Keratinocyte (primary cell): ENCODE measurements around the gene SLC36A3. TPM values are rescaled to one million over a fixed set of nuclear protein-coding genes. Genes with fewer than 3 reads are reported as not detected.

Experiments
- DNase-seq: peaks from one replicate; pipeline ENCODE4 v3.0.0-alpha.2; 2011; ENCODE audit warnings: low read depth, missing footprints, low spot score
- FAIRE-seq: peaks from 2 replicates; lab custom pipeline; 2011; peaks lifted over from hg19 to GRCh38; lab: Jason Lieb, UNC
- H2AFZ ChIP-seq: 2 replicates; pipeline ENCODE4 v1.6.0; 2012; ENCODE audit warnings: low read length, control low read depth, inconsistent platforms; ENCODE audit not compliant: control insufficient read depth
- H3K27ac ChIP-seq: 2 replicates; pipeline ENCODE4 v1.5.1; 2011; ENCODE audit warnings: low read length; ENCODE audit not compliant: control insufficient read depth, insufficient read depth
- H3K27me3 ChIP-seq: 3 replicates; pipeline ENCODE4 v1.6.0; 2011; ENCODE audit warnings: low read length; ENCODE audit not compliant: control insufficient read depth, insufficient read depth; ENCODE audit errors: extremely low read depth
- H3K36me3 ChIP-seq, 2 experiments: 2 replicates in 1 of 2; 3 replicates in 1 of 2; pipeline ENCODE4 v1.5.1; 2011; ENCODE audit warnings: low read length in 2 of 2, mild to moderate bottlenecking in 1 of 2; ENCODE audit not compliant: control insufficient read depth in 2 of 2, insufficient read depth in 2 of 2; ENCODE audit errors: extremely low read depth in 1 of 2
- H3K4me1 ChIP-seq: 3 replicates; pipeline ENCODE4 v1.5.1; 2011; ENCODE audit warnings: low read length; ENCODE audit not compliant: control insufficient read depth, insufficient read depth; ENCODE audit errors: extremely low read depth
- H3K4me2 ChIP-seq: 3 replicates; pipeline ENCODE4 v1.6.0; 2011; ENCODE audit warnings: low read depth, low read length; ENCODE audit not compliant: control insufficient read depth, insufficient read depth; ENCODE audit errors: extremely low read depth
- H3K4me3 ChIP-seq, 3 experiments: fragments of 200-600 bp in 1 of 3; sonication (generic) in 1 of 3; 2 replicates in 2 of 3; 3 replicates in 1 of 3; pipeline ENCODE4 v1.5.1; 2011 to 2016; ENCODE audit warnings: low read length in 3 of 3, mild to moderate bottlenecking in 3 of 3, control low read depth in 2 of 3, inconsistent platforms in 1 of 3, low read depth in 1 of 3, mixed read lengths in 1 of 3, mixed run types in 1 of 3, moderate library complexity in 1 of 3; ENCODE audit not compliant: control insufficient read depth in 2 of 3, insufficient read depth in 2 of 3; ENCODE audit errors: extremely low read depth in 1 of 3
- H3K79me2 ChIP-seq: 2 replicates; pipeline ENCODE4 v1.6.0; 2012; ENCODE audit warnings: low read length; ENCODE audit not compliant: control insufficient read depth, insufficient read depth
- H3K9ac ChIP-seq: 3 replicates; pipeline ENCODE4 v1.6.0; 2011; ENCODE audit warnings: low read length; ENCODE audit not compliant: control insufficient read depth, insufficient read depth; ENCODE audit errors: extremely low read depth
- H3K9me1 ChIP-seq: 3 replicates; pipeline ENCODE4 v1.6.0; 2011; ENCODE audit warnings: low read length; ENCODE audit not compliant: control insufficient read depth, insufficient read depth; ENCODE audit errors: extremely low read depth
- H3K9me3 ChIP-seq: 2 replicates; pipeline ENCODE4 v1.5.1; 2012; ENCODE audit warnings: low read depth, low read length; ENCODE audit not compliant: control insufficient read depth
- H4K20me1 ChIP-seq: 3 replicates; pipeline ENCODE4 v1.6.0; 2011; ENCODE audit warnings: low read length; ENCODE audit not compliant: control insufficient read depth, insufficient read depth; ENCODE audit errors: extremely low read depth
- EZH2 ChIP-seq: IDR thresholded peaks from one replicate; pipeline ENCODE4 v1.6.1; 2012; ENCODE audit warnings: inconsistent platforms, mild to moderate bottlenecking, low read length, moderate library complexity
- dilution Hi-C: fragments of 300-500 bp; cut with MboI; formaldehyde crosslinking; loops from one replicate; pipeline ENCODE4 v1.7.0; 2020; ENCODE audit warnings: low sequenced_read_pairs; ENCODE audit not compliant: extremely low pct_ligation_motif_present
- polyA plus RNA-seq, 5 experiments: library from polyadenylated mRNA; depleted of rRNA in 3 of 5; stranded (reverse) in 3 of 5; stranded (forward) in 1 of 5; unstranded in 1 of 5; fragments of >200 nt; gene quantifications; 1 replicate in 1 of 5; 2 replicates in 3 of 5; 3 replicates in 1 of 5; pipeline versions ENCODE4 v1.2.1 to v1.2.3, GENCODE V29; 2011 to 2012; ENCODE audit warnings: missing spikeins in 2 of 5, low read depth in 1 of 5, low replicate concordance in 1 of 5
- TF ChIP-seq, protein P1 (sequence below), 3 experiments: IDR thresholded peaks in 1 of 3; conservative IDR thresholded peaks in 1 of 3; optimal IDR thresholded peaks in 1 of 3; 2 replicates in 2 of 3; 3 replicates in 1 of 3; pipeline versions ENCODE3 to v1.5.1; 2011; ENCODE audit warnings: low read length in 3 of 3, mild to moderate bottlenecking in 3 of 3, moderate library complexity in 2 of 3, control low read depth in 1 of 3, inconsistent platforms in 1 of 3; ENCODE audit not compliant: insufficient read depth in 2 of 3; ENCODE audit errors: extremely low read depth in 1 of 3

Gene SLC36A3
- polyA plus RNA-seq, 1 donor (not counting 4 experiments of a cell fraction or from before 2014, with no cell fraction given), result not detected

GRCh38 chr5:151348789-151349188, 45.2 kb upstream of the SLC36A3 start:
- no peak for DNase-seq
- FAIRE-seq, result no peak
- dilution Hi-C loops, result no loop called here

GRCh38 chr5:151347369-151347768, 43.8 kb upstream of the SLC36A3 start, which contains the start of gene SLC36A2:
Gene SLC36A2 (minus strand): TSS chr5:151347559. CDS start chr5:151347460, 99 bp downstream.
- no peaks in the 10 kb centered on the region for H3K9me1 ChIP-seq
- no peak within 1 kb of the TSS for H2AFZ ChIP-seq
- FAIRE-seq (no peak), DNase-seq (no peak)
- H3K79me2 ChIP-seq, result no peaks in the 10 kb centered on the region
- H3K9ac ChIP-seq, result no peak within 1 kb of the TSS
- dilution Hi-C loops, result no loop called here
- peaks cover 31% of the 10 kb centered on the region for H3K27me3 ChIP-seq
- H3K4me1 ChIP-seq, result no peaks in the 10 kb centered on the region
- no peak within 1 kb of the TSS for H3K4me3 ChIP-seq
- no peaks in the 10 kb centered on the region for H3K9me3 ChIP-seq
- no peak within 1 kb of the TSS for H3K4me2 ChIP-seq
- no peaks in the 10 kb centered on the region for H4K20me1 ChIP-seq
- H3K36me3 ChIP-seq, result no peaks in the 10 kb centered on the region
- no peak for TF ChIP-seq EZH2
- TF ChIP-seq, protein P1, sequence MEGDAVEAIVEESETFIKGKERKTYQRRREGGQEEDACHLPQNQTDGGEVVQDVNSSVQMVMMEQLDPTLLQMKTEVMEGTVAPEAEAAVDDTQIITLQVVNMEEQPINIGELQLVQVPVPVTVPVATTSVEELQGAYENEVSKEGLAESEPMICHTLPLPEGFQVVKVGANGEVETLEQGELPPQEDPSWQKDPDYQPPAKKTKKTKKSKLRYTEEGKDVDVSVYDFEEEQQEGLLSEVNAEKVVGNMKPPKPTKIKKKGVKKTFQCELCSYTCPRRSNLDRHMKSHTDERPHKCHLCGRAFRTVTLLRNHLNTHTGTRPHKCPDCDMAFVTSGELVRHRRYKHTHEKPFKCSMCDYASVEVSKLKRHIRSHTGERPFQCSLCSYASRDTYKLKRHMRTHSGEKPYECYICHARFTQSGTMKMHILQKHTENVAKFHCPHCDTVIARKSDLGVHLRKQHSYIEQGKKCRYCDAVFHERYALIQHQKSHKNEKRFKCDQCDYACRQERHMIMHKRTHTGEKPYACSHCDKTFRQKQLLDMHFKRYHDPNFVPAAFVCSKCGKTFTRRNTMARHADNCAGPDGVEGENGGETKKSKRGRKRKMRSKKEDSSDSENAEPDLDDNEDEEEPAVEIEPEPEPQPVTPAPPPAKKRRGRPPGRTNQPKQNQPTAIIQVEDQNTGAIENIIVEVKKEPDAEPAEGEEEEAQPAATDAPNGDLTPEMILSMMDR (optimal IDR thresholded peaks at IDR 0.05 in 1 of 3, IDR thresholded peaks at IDR 0.05 in 1 of 3, conservative IDR thresholded peaks at IDR 0.05 in 1 of 3; ENCODE audit: extremely low read depth in 1 of 3, insufficient read depth in 2 of 3, low read length in 3 of 3), result no peak
- no peak within 1 kb of the TSS for H3K27ac ChIP-seq

More at GRCh38 chr5:151348789-151349188, 45.2 kb upstream of the SLC36A3 start:
- TF ChIP-seq EZH2, result no peak
- TF ChIP-seq, protein P1 (optimal IDR thresholded peaks at IDR 0.05 in 1 of 3, IDR thresholded peaks at IDR 0.05 in 1 of 3, conservative IDR thresholded peaks at IDR 0.05 in 1 of 3; ENCODE audit: extremely low read depth in 1 of 3, insufficient read depth in 2 of 3, low read length in 3 of 3), result no peak
- Histone ChIP-seq H3K4me1 (no peaks in the 10 kb centered on the region), H3K9me1 (no peaks in the 10 kb centered on the region), H2AFZ (no peak overlapping the region), H3K27ac (no peak overlapping the region), H4K20me1 (no peaks in the 10 kb centered on the region), H3K4me2 (no peak overlapping the region), H3K36me3 (no peaks in the 10 kb centered on the region), H3K79me2 (no peaks in the 10 kb centered on the region), H3K9me3 (no peaks in the 10 kb centered on the region), H3K4me3 (no peak overlapping the region), H3K27me3 (peaks cover 27% of the 10 kb centered on the region), H3K9ac (no peak overlapping the region)
